Cerebellar nuclear complex (tissue), 1 donor: ENCODE results near the gene PPP1R10.

Experiments
- DNase-seq, 2 experiments: peaks; one replicate each; lab custom pipeline; 2025; lab: John Stamatoyannopoulos, UW

Gene PPP1R10

GRCh38 chr6:30556066-30556905 lies 60.8 kb downstream of the PPP1R10 start, which contains the start of gene GNL1:
GNL1 (minus strand) TSS chr6:30556489; CDS start chr6:30556203, 286 bp downstream.
- peak; percentile 69 to 85 for DNase-seq

- DNase-seq, result no peak
Observed at GRCh38 chr6:30555816-30556065, 61.3 kb downstream of the PPP1R10 start.

GRCh38 chr6:30554962-30555815 lies 61.9 kb downstream of the PPP1R10 start:
- no peak for DNase-seq

GRCh38 chr6:30554404-30554803 lies 62.6 kb downstream of the PPP1R10 start:
- DNase-seq, result no peak
